Fibroblast of lung (primary cell): ENCODE measurements around the gene CHRM3.

Experiments used
- EZH2 ChIP-seq: IDR thresholded peaks from 2 replicates; pipeline ENCODE4 v1.5.1; 2012; ENCODE audit warnings: low read length, control low read depth, mild to moderate bottlenecking; ENCODE audit errors: missing control alignments
- TF ChIP-seq, protein P1 (sequence below), 2 donors: IDR thresholded peaks in 1 of 2; conservative IDR thresholded peaks in 1 of 2; 1 replicate in 1 of 2; 2 replicates in 1 of 2; pipeline ENCODE4 v1.5.1; 2011 to 2012; ENCODE audit warnings: low read length in 2 of 2, control low read depth in 1 of 2, inconsistent platforms in 1 of 2, low read depth in 1 of 2, mild to moderate bottlenecking in 1 of 2

DNA sequence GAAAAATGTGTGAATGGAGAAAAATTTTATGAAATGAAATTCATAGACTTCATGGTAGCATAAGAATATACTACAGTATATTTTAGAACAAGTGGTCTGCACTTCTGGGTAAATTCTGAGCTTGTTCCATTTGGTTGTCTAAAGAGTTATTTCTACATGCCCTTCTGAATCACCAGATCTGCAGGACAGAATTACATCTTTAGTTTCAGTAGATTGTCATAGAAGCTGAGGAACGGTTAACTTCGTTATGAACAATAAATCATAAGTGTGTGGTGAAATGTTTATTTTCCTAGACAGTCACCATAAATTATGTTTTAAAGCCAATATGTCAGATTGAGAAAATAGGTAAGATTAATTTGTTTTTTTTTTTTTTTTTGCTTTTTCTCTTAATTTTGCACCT, 30.9 kb downstream of the CHRM3 start:
- TF ChIP-seq, protein P1, sequence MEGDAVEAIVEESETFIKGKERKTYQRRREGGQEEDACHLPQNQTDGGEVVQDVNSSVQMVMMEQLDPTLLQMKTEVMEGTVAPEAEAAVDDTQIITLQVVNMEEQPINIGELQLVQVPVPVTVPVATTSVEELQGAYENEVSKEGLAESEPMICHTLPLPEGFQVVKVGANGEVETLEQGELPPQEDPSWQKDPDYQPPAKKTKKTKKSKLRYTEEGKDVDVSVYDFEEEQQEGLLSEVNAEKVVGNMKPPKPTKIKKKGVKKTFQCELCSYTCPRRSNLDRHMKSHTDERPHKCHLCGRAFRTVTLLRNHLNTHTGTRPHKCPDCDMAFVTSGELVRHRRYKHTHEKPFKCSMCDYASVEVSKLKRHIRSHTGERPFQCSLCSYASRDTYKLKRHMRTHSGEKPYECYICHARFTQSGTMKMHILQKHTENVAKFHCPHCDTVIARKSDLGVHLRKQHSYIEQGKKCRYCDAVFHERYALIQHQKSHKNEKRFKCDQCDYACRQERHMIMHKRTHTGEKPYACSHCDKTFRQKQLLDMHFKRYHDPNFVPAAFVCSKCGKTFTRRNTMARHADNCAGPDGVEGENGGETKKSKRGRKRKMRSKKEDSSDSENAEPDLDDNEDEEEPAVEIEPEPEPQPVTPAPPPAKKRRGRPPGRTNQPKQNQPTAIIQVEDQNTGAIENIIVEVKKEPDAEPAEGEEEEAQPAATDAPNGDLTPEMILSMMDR (conservative IDR thresholded peaks at IDR 0.05 in 1 of 2, IDR thresholded peaks at IDR 0.05 in 1 of 2; ENCODE audit: low read depth in 1 of 2, low read length in 2 of 2) = no peak
- no peak for TF ChIP-seq EZH2
